ENCODE measurements around the gene MRPS12. TPM values are rescaled to one million over a fixed set of nuclear protein-coding genes. Genes with fewer than 3 reads are reported as not detected.

Gene MRPS12
- total and polyA plus RNA-seq, 4 donors = 14.3 to 33.3 (median 20.4) TPM

Other genes with a start within 250 kb of the MRPS12 start
- gene CAPN12, start 186.5 kb upstream of the MRPS12 start, total RNA-seq = 1 to 10 TPM; 1.9 to 2.8 TPM
- 1 to 10 TPM; 1.0 to 4.5 TPM for gene CAPN12, start 186.5 kb upstream of the MRPS12 start, polyA plus RNA-seq
- gene LGALS7, start 157.4 kb upstream of the MRPS12 start, total RNA-seq = not detected
- not detected for gene LGALS7, start 157.4 kb upstream of the MRPS12 start, polyA plus RNA-seq
- not detected for gene LGALS7B, start 141.7 kb upstream of the MRPS12 start, total RNA-seq
- gene LGALS7B, start 141.7 kb upstream of the MRPS12 start, polyA plus RNA-seq = not detected
- 1 to 10 TPM in 1 of 2 donors, under 1 TPM in 1; 0.51 to 2.9 TPM for gene LGALS4, start 118.0 kb upstream of the MRPS12 start, total RNA-seq
- 100 to 1,000 TPM in 1 of 2 donors, 1 to 10 TPM in 1; 9.1 to 544 TPM for gene LGALS4, start 118.0 kb upstream of the MRPS12 start, polyA plus RNA-seq
- gene ECH1, start 99.2 kb upstream of the MRPS12 start, total RNA-seq = 10 to 100 TPM; 92.2 to 95.1 TPM
- 100 to 1,000 TPM; 139 to 190 TPM for gene ECH1, start 99.2 kb upstream of the MRPS12 start, polyA plus RNA-seq
- 100 to 1,000 TPM; 220 TPM for gene HNRNPL, start 81.0 kb upstream of the MRPS12 start, total RNA-seq
- 100 to 1,000 TPM in 1 of 2 donors, 10 to 100 TPM in 1; 83.3 to 150 TPM for gene HNRNPL, start 81.0 kb upstream of the MRPS12 start, polyA plus RNA-seq
- 1 to 10 TPM; 3.3 to 5.7 TPM for gene RINL, start 52.7 kb upstream of the MRPS12 start, total RNA-seq
- gene RINL, start 52.7 kb upstream of the MRPS12 start, polyA plus RNA-seq = 1 to 10 TPM; 1.8 to 5.4 TPM
- gene SIRT2, start 31.3 kb upstream of the MRPS12 start, total RNA-seq = 10 to 100 TPM; 34.6 to 42.4 TPM
- gene SIRT2, start 31.3 kb upstream of the MRPS12 start, polyA plus RNA-seq = 10 to 100 TPM; 34.8 to 51.2 TPM
- 10 to 100 TPM; 16.0 to 24.5 TPM for gene NFKBIB, start 31.0 kb upstream of the MRPS12 start, total RNA-seq
- 10 to 100 TPM; 23.4 to 30.1 TPM for gene NFKBIB, start 31.0 kb upstream of the MRPS12 start, polyA plus RNA-seq
- not detected for gene CCER2, start 18.8 kb upstream of the MRPS12 start, total RNA-seq
- gene CCER2, start 18.8 kb upstream of the MRPS12 start, polyA plus RNA-seq = 1 to 10 TPM in 1 of 2 donors, not detected in 1; 1.2 TPM
- 10 to 100 TPM in 1 of 2 donors, 1 to 10 TPM in 1; 5.9 to 13.8 TPM for gene SARS2, start 181 bp upstream of the MRPS12 start, total RNA-seq
- 10 to 100 TPM in 1 of 2 donors, 1 to 10 TPM in 1; 9.5 to 72.4 TPM for gene SARS2, start 181 bp upstream of the MRPS12 start, polyA plus RNA-seq
- gene FBXO17, start 44.8 kb downstream of the MRPS12 start, total RNA-seq = 10 to 100 TPM; 23.6 to 33.0 TPM
- 10 to 100 TPM in 1 of 2 donors, 1 to 10 TPM in 1; 8.3 to 26.0 TPM for gene FBXO17, start 44.8 kb downstream of the MRPS12 start, polyA plus RNA-seq
- 1 to 10 TPM; 5.0 to 8.6 TPM for gene FBXO27, start 101.6 kb downstream of the MRPS12 start, total RNA-seq
- 1 to 10 TPM in 1 of 2 donors, under 1 TPM in 1; 0.25 to 2.8 TPM for gene FBXO27, start 101.6 kb downstream of the MRPS12 start, polyA plus RNA-seq
- not detected for gene ACP7, start 153.4 kb downstream of the MRPS12 start, total RNA-seq
- not detected for gene ACP7, start 153.4 kb downstream of the MRPS12 start, polyA plus RNA-seq
- 10 to 100 TPM; 15.9 to 22.2 TPM for gene PAK4, start 194.8 kb downstream of the MRPS12 start, total RNA-seq
- 10 to 100 TPM in 1 of 2 donors, 1 to 10 TPM in 1; 8.0 to 12.5 TPM for gene PAK4, start 194.8 kb downstream of the MRPS12 start, polyA plus RNA-seq

Data from aorta (tissue), 4 donors.